Stomach smooth muscle (tissue), 2 donors: ENCODE measurements around the gene C9orf85.

Experiments used
- H3K27ac ChIP-seq: one replicate; pipeline ENCODE4 v1.7.0; 2013; ENCODE audit warnings: mild to moderate bottlenecking, low read length, inconsistent platforms
- H3K27me3 ChIP-seq, 2 donors: one replicate each; pipeline ENCODE4 v1.7.0; 2013; ENCODE audit warnings: low read length in 2 of 2; ENCODE audit not compliant: insufficient read depth in 2 of 2, control insufficient read depth in 1 of 2
- H3K36me3 ChIP-seq, 2 donors: one replicate each; pipeline ENCODE4 v1.7.0; 2013; ENCODE audit warnings: low read length in 2 of 2; ENCODE audit not compliant: control insufficient read depth in 2 of 2, insufficient read depth in 2 of 2
- H3K4me1 ChIP-seq: one replicate; pipeline ENCODE4 v1.7.0; 2013; ENCODE audit warnings: low read length; ENCODE audit not compliant: control insufficient read depth, insufficient read depth
- H3K4me3 ChIP-seq, 2 donors: one replicate each; pipeline ENCODE4 v1.7.0; 2013; ENCODE audit warnings: low read length in 2 of 2
- H3K9ac ChIP-seq, 2 donors: one replicate each; pipeline ENCODE4 v1.7.0; 2013; ENCODE audit warnings: low read length in 2 of 2, mild to moderate bottlenecking in 1 of 2
- H3K9me3 ChIP-seq, 2 donors: one replicate each; pipeline ENCODE4 v1.7.0; 2013; ENCODE audit warnings: low read length in 2 of 2; ENCODE audit not compliant: control insufficient read depth in 2 of 2
- donor health status: healthy.
- donor health status: Pancreatic carcinoma.

C9orf85 gene

DNA sequence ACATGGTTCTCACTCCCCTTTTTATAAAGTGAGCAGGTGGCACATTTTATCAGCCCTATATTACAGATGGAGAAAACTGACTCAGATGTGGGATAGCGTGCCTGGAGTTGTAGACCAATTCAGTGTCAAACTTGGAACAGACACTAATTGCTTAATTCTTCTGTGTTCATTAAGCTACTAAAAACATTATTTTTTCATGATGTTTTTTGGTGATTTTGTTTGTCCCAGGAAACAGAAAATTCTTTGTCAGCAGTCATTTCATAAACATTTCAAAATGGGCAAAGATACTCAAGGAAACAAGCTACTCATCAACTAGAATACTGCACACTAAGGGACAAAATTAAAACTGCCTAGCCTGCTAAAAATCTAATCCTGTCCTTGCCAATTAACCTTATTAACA is 2.6 kb upstream of the C9orf85 start:
- Histone ChIP-seq H3K9ac (peak overlapping the region in 1 of 2 donors; percentile 84), H3K27ac (no peak overlapping the region), H3K9me3 (no peaks in the 10 kb centered on the region), H3K27me3 (no peaks in the 10 kb centered on the region), H3K4me1 (peaks cover 7% of the 10 kb centered on the region), H3K36me3 (no peaks in the 10 kb centered on the region), H3K4me3 (no peak overlapping the region)

DNA sequence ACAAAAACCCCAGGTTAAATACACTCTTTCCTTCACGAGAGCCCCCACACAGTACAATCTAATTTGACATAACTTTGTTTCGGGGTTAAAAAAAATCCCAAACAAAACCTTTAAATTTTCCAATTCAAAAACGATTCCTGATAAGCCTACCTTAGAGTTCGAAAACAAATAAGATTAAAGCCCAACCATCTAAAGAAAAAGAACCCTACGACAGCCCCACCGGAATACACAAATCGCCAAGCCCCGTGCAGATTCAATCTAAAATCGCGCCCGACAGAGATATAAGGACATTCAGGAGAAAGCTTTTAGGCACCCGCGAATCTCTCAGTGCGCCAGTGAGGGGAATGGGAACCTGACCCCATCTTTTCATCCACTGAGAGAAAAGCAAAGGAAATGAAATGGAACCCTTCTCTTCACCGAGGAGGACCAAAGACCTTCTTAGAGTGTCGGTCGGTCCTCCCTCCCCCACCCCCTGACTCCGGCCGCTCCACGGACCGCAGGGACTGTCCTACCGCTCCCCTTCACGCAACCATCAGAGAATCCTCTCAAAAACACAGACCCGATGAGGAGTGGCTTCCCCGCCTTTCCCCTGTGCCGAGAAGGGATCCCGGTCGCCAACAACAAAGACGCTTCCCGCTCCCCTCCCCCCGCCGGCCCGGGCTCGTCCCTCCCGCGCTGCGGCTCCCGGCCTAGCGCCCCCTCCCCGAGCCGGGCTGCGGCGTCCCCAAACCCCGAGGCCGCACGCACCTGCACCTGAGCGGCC is 1.4 kb upstream of the C9orf85 start:
- Histone ChIP-seq H3K4me1 (peaks cover 7% of the 10 kb centered on the region), H3K9ac (peak overlapping the region; percentile 80 to 84), H3K27ac (peak overlapping the region; percentile 85), H3K27me3 (no peaks in the 10 kb centered on the region), H3K9me3 (no peaks in the 10 kb centered on the region), H3K36me3 (no peaks in the 10 kb centered on the region), H3K4me3 (peak overlapping the region; percentile 77 to 96)

DNA sequence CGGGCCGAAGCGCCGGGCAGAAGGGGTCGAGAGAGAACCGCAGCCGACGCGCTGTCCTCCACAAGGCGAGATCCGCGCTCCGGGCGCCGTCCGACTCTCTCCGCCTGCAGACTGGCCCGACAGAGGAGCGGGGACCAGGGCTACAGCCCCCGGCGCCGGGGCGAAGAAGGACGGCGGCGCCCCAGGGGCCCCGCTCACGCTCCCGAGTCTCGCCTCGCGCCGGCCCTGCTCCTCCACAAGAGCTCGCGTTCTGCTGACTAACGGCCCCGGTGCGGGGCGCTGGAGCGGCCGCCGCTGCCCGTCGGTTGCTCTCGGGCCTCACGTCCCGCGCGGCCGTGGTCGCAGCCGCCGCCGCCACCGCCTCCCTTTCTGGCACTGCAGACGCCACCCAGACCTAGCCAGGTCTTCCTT is 784 bp upstream of the C9orf85 start:
- H3K4me1 ChIP-seq: peaks cover 7% of the 10 kb centered on the region
- no peaks in the 10 kb centered on the region for H3K36me3 ChIP-seq
- H3K4me3 ChIP-seq: peak overlapping the region; percentile 77 to 96
- no peaks in the 10 kb centered on the region for H3K9me3 ChIP-seq
- H3K27me3 ChIP-seq: no peaks in the 10 kb centered on the region
- H3K9ac ChIP-seq: peak overlapping the region; percentile 80 to 84
- peak overlapping the region; percentile 85 for H3K27ac ChIP-seq

DNA sequence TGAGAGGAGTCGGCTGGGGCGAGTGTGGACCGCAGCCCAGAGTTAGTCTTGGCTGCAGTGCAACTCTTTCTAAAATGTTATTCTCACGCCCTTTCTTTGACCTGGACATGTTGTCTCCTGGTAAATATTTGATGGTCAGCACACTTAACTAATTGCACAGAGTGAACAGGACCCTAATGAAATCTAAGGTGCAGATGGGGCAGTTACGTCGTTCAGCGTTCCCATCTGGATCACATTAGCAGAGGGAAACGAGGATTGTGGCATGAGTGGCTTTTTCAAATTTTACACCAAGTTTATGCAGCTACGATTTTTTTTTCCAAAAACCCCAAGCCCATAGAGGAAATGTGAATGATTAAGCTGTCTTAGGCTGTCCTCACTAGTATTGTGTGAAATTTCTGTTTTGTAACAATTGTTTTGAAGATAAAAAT is 483 bp downstream of the C9orf85 start:
- Histone ChIP-seq H3K27me3 (no peaks in the 10 kb centered on the region), H3K9ac (peak overlapping the region; percentile 57 to 86), H3K27ac (peak overlapping the region; percentile 85), H3K9me3 (no peaks in the 10 kb centered on the region), H3K4me3 (peak overlapping the region; percentile 77 to 96), H3K4me1 (peaks cover 7% of the 10 kb centered on the region), H3K36me3 (no peaks in the 10 kb centered on the region)

DNA sequence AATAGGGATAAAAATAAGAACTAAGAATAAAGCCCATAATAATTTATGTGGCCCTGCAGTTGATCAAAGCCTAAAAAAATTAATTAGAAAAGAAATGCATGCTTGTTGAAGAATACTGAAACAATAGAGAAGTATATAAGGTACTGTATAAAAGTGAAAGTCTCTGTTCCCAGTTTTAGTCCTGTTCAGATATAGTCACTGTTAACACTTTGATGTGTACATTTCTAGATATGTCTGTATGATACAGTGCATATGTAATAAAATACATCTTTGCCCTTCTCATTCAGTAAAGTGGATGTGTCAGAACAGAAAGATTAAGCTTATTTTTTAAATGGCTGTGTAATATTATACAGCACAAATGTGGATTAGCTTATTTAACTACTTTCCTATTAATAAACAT is 4.1 kb downstream of the C9orf85 start:
- H3K4me3 ChIP-seq: no peak overlapping the region
- H3K9ac ChIP-seq: no peak overlapping the region
- peaks cover 0 to 3% of the 10 kb centered on the region in 2 donors for H3K36me3 ChIP-seq
- H3K27me3 ChIP-seq: no peaks in the 10 kb centered on the region
- no peaks in the 10 kb centered on the region for H3K9me3 ChIP-seq
- H3K4me1 ChIP-seq: peaks cover 7% of the 10 kb centered on the region
- no peak overlapping the region for H3K27ac ChIP-seq

DNA sequence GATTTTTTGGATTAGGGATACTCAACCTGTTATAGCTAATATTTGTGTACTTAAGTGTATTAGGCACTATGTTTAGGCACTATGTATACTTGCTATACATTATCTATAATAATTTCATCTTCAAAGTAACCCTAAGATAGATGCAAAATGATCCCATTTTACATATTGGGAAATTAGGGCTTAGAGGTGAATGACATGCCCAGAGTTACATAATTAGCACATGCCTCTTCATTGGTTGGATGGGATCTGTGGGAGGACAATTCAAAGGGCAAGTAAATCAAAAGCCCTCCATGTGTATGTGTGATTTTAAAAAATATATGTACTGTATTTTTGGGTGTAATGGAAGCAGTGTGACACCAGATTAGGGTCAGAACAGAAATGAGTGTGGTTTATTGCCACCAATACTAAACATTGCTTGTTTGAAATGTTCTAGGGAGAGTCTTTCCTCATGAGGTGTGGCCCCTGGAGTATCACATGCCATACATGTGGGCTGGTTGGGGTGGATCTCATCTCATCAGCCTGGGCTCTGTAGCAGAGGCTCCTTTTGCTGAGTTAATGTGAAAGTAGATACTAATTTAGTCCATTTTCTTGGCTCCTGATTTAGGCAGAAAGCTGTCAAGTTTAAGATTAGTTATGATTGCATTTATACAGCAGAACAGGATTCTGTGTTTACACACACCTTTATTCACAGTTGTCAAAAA is 5.5 kb downstream of the C9orf85 start:
- no peaks in the 10 kb centered on the region for H3K27me3 ChIP-seq
- no peaks in the 10 kb centered on the region for H3K9me3 ChIP-seq
- no peak overlapping the region for H3K27ac ChIP-seq
- no peak overlapping the region for H3K4me3 ChIP-seq
- peaks cover 2 to 3% of the 10 kb centered on the region in 2 donors for H3K36me3 ChIP-seq
- H3K4me1 ChIP-seq: peaks cover 7% of the 10 kb centered on the region
- no peak overlapping the region for H3K9ac ChIP-seq

DNA sequence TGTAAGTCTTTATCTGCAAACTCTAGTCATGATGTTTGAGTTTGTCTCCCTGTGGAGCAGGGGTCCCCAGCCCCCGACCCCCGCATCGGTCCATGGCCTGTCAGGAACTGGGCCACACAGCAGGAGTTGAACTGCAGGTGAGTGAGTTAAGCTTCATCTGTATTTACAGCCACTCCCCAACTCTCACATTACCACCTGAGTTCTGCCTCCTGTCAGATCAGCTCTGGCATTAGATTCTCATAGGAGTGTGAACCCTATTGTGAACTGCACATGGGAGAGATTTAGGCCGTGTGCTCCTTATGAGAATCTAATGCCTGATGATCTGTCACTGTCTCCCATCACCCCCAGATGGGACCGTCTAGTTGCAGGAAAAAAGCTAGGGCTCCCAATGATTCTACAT is 7.0 kb downstream of the C9orf85 start:
- Histone ChIP-seq H3K4me3 (no peak overlapping the region), H3K36me3 (peaks cover 2 to 3% of the 10 kb centered on the region in 2 donors), H3K27me3 (no peaks in the 10 kb centered on the region), H3K9me3 (no peaks in the 10 kb centered on the region), H3K27ac (no peak overlapping the region), H3K4me1 (no peaks in the 10 kb centered on the region), H3K9ac (no peak overlapping the region)

DNA sequence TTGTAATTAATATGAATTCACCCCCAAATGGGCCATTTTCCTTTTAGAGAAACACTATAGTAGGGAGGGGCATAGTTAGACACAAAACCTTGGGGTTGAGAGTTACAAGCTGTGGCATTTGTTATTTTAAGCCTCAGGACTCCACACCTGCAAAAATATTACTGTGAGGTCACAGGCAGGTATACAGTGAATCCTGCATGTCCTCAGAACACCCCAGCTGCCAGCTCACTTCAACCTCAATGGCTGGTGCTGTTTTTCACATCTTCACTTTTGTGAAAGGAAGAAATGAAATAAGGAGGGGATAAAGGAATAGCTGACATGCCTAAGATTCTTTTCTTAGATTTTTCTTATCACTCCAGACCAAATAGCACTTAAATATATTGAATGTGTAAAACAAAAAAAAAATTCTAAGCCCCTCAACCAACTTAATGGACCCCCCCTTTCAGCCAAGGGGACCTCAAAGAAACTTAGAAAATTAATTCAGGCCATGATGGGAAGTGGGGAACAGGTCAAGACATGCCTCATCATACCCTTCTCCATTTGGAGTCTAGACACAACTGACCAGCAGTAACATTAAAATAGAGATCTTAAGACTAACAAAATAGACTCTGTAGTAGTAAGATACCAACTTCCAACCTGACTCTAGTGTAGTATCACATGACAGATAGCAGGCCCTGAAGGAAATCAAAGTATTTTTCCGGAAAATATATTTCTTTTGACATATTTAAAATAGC is 9.2 kb downstream of the C9orf85 start:
- Histone ChIP-seq H3K9me3 (no peaks in the 10 kb centered on the region), H3K27ac (no peak overlapping the region), H3K36me3 (peaks cover 2 to 3% of the 10 kb centered on the region in 2 donors), H3K4me1 (no peaks in the 10 kb centered on the region), H3K27me3 (no peaks in the 10 kb centered on the region), H3K4me3 (no peak overlapping the region), H3K9ac (no peak overlapping the region)

DNA sequence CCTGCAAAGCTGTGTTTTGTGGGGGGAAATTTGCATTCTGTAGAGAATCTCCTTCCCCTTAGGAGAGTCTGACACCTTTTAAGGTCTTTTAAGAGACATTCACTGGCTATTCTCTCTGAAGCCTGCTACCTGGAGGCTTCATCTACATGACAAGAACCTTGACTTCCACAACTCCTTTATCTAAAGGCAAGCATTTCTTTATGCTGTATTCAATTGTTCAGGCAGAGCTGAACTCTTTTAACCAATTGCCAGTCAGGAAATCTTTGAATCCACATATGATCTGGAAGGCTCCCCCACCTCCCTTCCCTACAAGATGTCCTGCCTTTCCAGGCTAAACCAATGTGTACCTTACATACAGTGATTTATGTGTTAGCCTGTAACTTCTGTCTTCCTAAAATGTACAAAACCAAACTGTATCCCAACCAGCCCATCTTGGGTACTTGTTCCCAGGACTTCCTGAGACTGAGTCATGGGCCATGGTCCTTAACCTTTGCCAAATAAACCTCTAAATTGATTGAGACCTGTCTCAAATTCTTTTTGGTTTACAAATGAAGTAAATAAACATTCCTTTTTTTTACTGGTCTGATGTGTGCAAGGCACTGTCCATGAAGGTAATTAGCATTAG is 9.9 kb downstream of the C9orf85 start:
- H3K36me3 ChIP-seq: peaks cover 2 to 3% of the 10 kb centered on the region in 2 donors
- H3K27ac ChIP-seq: no peak overlapping the region
- H3K9ac ChIP-seq: no peak overlapping the region
- H3K4me3 ChIP-seq: no peak overlapping the region
- no peaks in the 10 kb centered on the region for H3K9me3 ChIP-seq
- no peaks in the 10 kb centered on the region for H3K4me1 ChIP-seq
- no peaks in the 10 kb centered on the region for H3K27me3 ChIP-seq

DNA sequence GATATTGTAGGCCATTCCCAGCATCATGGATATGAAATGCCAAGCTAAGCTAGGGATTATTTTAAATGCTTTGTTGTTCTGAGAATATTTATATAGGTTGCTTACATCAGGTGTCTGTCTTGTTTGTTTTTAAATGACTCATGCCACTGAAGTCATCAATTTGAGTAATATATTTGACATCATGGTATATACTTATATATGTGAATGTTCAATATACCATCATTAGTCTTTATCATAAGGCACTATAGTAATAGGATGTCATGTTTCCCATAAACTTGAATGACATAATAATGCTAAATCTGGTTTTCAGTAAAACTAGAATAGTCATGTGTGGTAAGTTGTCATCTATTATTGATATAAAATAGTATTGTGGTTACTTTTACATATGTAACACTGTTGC is 13.1 kb downstream of the C9orf85 start:
- H3K9me3 ChIP-seq: no peaks in the 10 kb centered on the region
- H3K9ac ChIP-seq: no peak overlapping the region
- H3K4me1 ChIP-seq: no peaks in the 10 kb centered on the region
- no peak overlapping the region for H3K27ac ChIP-seq
- H3K4me3 ChIP-seq: no peak overlapping the region
- H3K27me3 ChIP-seq: no peaks in the 10 kb centered on the region
- peaks cover 0 to 2% of the 10 kb centered on the region in 2 donors for H3K36me3 ChIP-seq
